WTC11 (cell line): Measurements from ENCODE around the gene TXNRD1. TPM values are rescaled to one million over a fixed set of nuclear protein-coding genes. Genes with fewer than 3 reads are reported as not detected.
"Not testable (repeated sequence)": the region's sequence is repeated elsewhere in the genome, so short reads cannot be mapped to it uniquely, and the experiment has no call there.

Experiments used
- ATAC-seq: fragments of 200-7000 bp; cut with Tn5 transposase; 2 replicates; pipeline ENCODE4 v1.10.0; 2021; ENCODE audit warnings: mild to moderate bottlenecking, moderate library complexity
- CTCF ChIA-PET: fragments of 300-600 bp; sonication (Branson Sonifier 250); formaldehyde crosslinking; loops from one replicate; lab custom pipeline; 2021; ENCODE audit warnings: antibody characterized with exemption; lab: Charles Lee
- POLR2A ChIA-PET: fragments of 350-600 bp; sonication (Branson Sonifier 250); formaldehyde crosslinking; loops from one replicate; lab custom pipeline; 2021; ENCODE audit warnings: antibody characterized with exemption; lab: Charles Lee
- DNase-seq: peaks from one replicate; pipeline ENCODE4 v3.0.0; 2021; ENCODE audit warnings: low spot score
- H3K27ac Mint-ChIP-seq: 2 replicates; pipeline ENCODE4 v1.8.0; 2021; ENCODE audit warnings: mixed read lengths
- H3K27me3 Mint-ChIP-seq: 2 replicates; pipeline ENCODE4 v1.8.0; 2021; ENCODE audit warnings: low read depth, mild to moderate bottlenecking, moderate library complexity, mixed read lengths
- H3K36me3 Mint-ChIP-seq: 2 replicates; pipeline ENCODE4 v1.8.0; 2021; ENCODE audit warnings: mixed read lengths
- H3K4me1 Mint-ChIP-seq: 2 replicates; pipeline ENCODE4 v1.8.0; 2022; ENCODE audit warnings: mixed read lengths
- H3K4me3 Mint-ChIP-seq: 2 replicates; pipeline ENCODE4 v1.8.0; 2021; ENCODE audit warnings: mild to moderate bottlenecking, moderate library complexity, mixed read lengths
- H3K9me3 Mint-ChIP-seq: 2 replicates; pipeline ENCODE4 v1.8.0; 2021; ENCODE audit warnings: mixed read lengths
- AR ChIP-seq: fragments of 250-450 bp; sonication (Bioruptor Pico); IDR thresholded peaks from 2 replicates; pipeline ENCODE4 v1.9.0; 2021; ENCODE audit warnings: mild to moderate bottlenecking
- ATF2 ChIP-seq: sonication (generic); formaldehyde crosslinking; IDR thresholded peaks from 2 replicates; pipeline ENCODE4 v1.8.1; 2022; ENCODE audit warnings: low read depth, missing genetic modification reagents, borderline replicate concordance
- E2F4 ChIP-seq: sonication (generic); formaldehyde crosslinking; IDR thresholded peaks from 2 replicates; pipeline ENCODE4 v1.8.1; 2022; ENCODE audit warnings: low read depth, mild to moderate bottlenecking, moderate library complexity, missing genetic modification reagents, borderline replicate concordance
- E2F5 ChIP-seq: sonication (generic); formaldehyde crosslinking; IDR thresholded peaks from 2 replicates; pipeline ENCODE4 v1.8.1; 2022; ENCODE audit warnings: mild to moderate bottlenecking, moderate library complexity, missing genetic modification reagents
- ERG ChIP-seq: fragments of 250-450 bp; sonication (Bioruptor Pico); IDR thresholded peaks from 2 replicates; pipeline ENCODE4 v1.8.0; 2021; ENCODE audit warnings: mild to moderate bottlenecking
- ESRRA ChIP-seq: sonication (generic); formaldehyde crosslinking; IDR thresholded peaks from 2 replicates; pipeline ENCODE4 v1.8.1; 2022; ENCODE audit warnings: mild to moderate bottlenecking, missing genetic modification reagents, borderline replicate concordance
- ETV6 ChIP-seq: sonication (generic); formaldehyde crosslinking; IDR thresholded peaks from 2 replicates; pipeline ENCODE4 v1.8.1; 2022; ENCODE audit warnings: mild to moderate bottlenecking, missing genetic modification reagents
- GRHL2 ChIP-seq: fragments of 250-450 bp; sonication (Bioruptor Pico); IDR thresholded peaks from 2 replicates; pipeline ENCODE4 v1.8.0; 2022; ENCODE audit warnings: mild to moderate bottlenecking, moderate library complexity; ENCODE audit not compliant: insufficient replicate concordance, severe bottlenecking
- GTF2I ChIP-seq: fragments of 250-450 bp; sonication (Bioruptor Pico); conservative IDR thresholded peaks from 2 replicates; pipeline ENCODE4 v1.4.0; 2021; ENCODE audit warnings: mild to moderate bottlenecking
- HMGA2 ChIP-seq: fragments of 250-450 bp; sonication (Bioruptor Pico); IDR thresholded peaks from 2 replicates; pipeline ENCODE4 v1.4.0; 2021; ENCODE audit warnings: mild to moderate bottlenecking, moderate library complexity
- MYBL2 ChIP-seq: sonication (generic); formaldehyde crosslinking; IDR thresholded peaks from 2 replicates; pipeline ENCODE4 v1.8.1; 2023; ENCODE audit warnings: mild to moderate bottlenecking, moderate library complexity, missing genetic modification reagents
- NFYB ChIP-seq: sonication (generic); formaldehyde crosslinking; conservative IDR thresholded peaks from 2 replicates; pipeline ENCODE4 v1.8.0; 2022; ENCODE audit warnings: low read depth, missing genetic modification reagents
- PREB ChIP-seq: sonication (generic); formaldehyde crosslinking; IDR thresholded peaks from 2 replicates; pipeline ENCODE4 v1.8.1; 2022; ENCODE audit warnings: mild to moderate bottlenecking, missing genetic modification reagents, moderate library complexity, borderline replicate concordance
- PRRX2 ChIP-seq: fragments of 250-450 bp; sonication (Bioruptor Pico); IDR thresholded peaks from 2 replicates; pipeline ENCODE4 v1.8.0; 2021; ENCODE audit warnings: mild to moderate bottlenecking
- SMAD3 ChIP-seq: sonication (generic); formaldehyde crosslinking; IDR thresholded peaks from 2 replicates; pipeline ENCODE4 v1.8.0; 2022; ENCODE audit warnings: missing genetic modification reagents, mild to moderate bottlenecking, borderline replicate concordance
- SOX15 ChIP-seq: fragments of 250-450 bp; sonication (Bioruptor Pico); IDR thresholded peaks from 2 replicates; pipeline ENCODE4 v1.9.0; 2021; ENCODE audit warnings: mild to moderate bottlenecking
- ZBTB21 ChIP-seq: sonication (generic); formaldehyde crosslinking; IDR thresholded peaks from 2 replicates; pipeline ENCODE4 v1.8.1; 2023; ENCODE audit warnings: mild to moderate bottlenecking, missing genetic modification reagents, borderline replicate concordance
- ZNF416 ChIP-seq: fragments of 250-450 bp; sonication (Bioruptor Pico); IDR thresholded peaks from 2 replicates; pipeline ENCODE4 v1.9.0; 2021; ENCODE audit warnings: mild to moderate bottlenecking, inconsistent platforms
- ZNF532 ChIP-seq: fragments of 250-450 bp; sonication (Bioruptor Pico); IDR thresholded peaks from 2 replicates; pipeline ENCODE4 v1.9.0; 2021; ENCODE audit warnings: mild to moderate bottlenecking, borderline replicate concordance
- total RNA-seq: library from RNA; stranded (reverse); gene quantifications from 3 replicates; pipeline ENCODE4 v1.2.3, GENCODE V29; 2021

The TXNRD1 gene
- total RNA-seq, 1 experiment from 2014 or later, result 113 TPM

GRCh38 chr12:104263580-104264358 is 48.2 kb downstream of the TXNRD1 start (continued):
- no peak for TF ChIP-seq SMAD3 (CRISPR knock-in tag)
- no peak for TF ChIP-seq MYBL2
- TF ChIP-seq ZBTB21, result no peak

- DNase-seq, POLR2A ChIA-PET, H3K27me3 Mint-ChIP-seq, CTCF ChIA-PET, H3K4me3 Mint-ChIP-seq, H3K27ac Mint-ChIP-seq, H3K36me3 Mint-ChIP-seq, ATAC-seq, H3K9me3 Mint-ChIP-seq: not testable (repeated sequence)
- H3K4me1 Mint-ChIP-seq, result peaks cover 11% of the 10 kb centered on the region
Observed at GRCh38 chr12:104265436-104265835, 49.9 kb downstream of the TXNRD1 start.

- TF ChIP-seq PREB (no peak), ETV6 (no peak), SOX15 (no peak), GTF2I (CRISPR knock-in tag) (no peak), GRHL2 (CRISPR knock-in tag) (no peak), ATF2 (CRISPR knock-in tag) (no peak), E2F4 (CRISPR knock-in tag) (no peak), NFYB (CRISPR knock-in tag) (no peak), ZNF532 (no peak), PRRX2 (no peak), ERG (CRISPR knock-in tag) (no peak), ZNF416 (CRISPR knock-in tag) (no peak), HMGA2 (CRISPR knock-in tag) (no peak), E2F5 (no peak), AR (CRISPR knock-in tag) (no peak), SMAD3 (CRISPR knock-in tag) (no peak), ESRRA (no peak)
- TF ChIP-seq, all 79 proteins: peak for 0
- Mint-ChIP-seq H3K4me1 (no peaks in the 10 kb centered on the region), H3K36me3 (no peaks in the 10 kb centered on the region), H3K4me3 (no peak overlapping the region), H3K27ac (no peak overlapping the region), H3K9me3 (peaks cover 5% of the 10 kb centered on the region), H3K27me3 (no peaks in the 10 kb centered on the region; the same call in 1 of the 2 replicates)
- CTCF ChIA-PET, result no interaction called here
- POLR2A ChIA-PET, result no interaction called here
- ATAC-seq (no peak), DNase-seq (no peak)
Observed at GRCh38 chr12:104272938-104273337, 57.4 kb downstream of the TXNRD1 start.
